Putamen (tissue), 1 donor: Measurements from ENCODE around the gene IL12B.
"Not testable (repeated sequence)": the region's sequence is repeated elsewhere in the genome, so short reads cannot be mapped to it uniquely, and the experiment has no call there.

Source experiments
- DNase-seq: peaks from one replicate; pipeline ENCODE4 v3.0.0-alpha.2; 2016; ENCODE audit warnings: low spot score

Gene IL12B

GRCh38 chr5:159332800-159333544 lies 2.7 kb upstream of the IL12B start:
- peak; percentile 18 for DNase-seq

- DNase-seq = no peak
Measured at GRCh38 chr5:159331093-159331973, 1.0 kb upstream of the IL12B start.

- no peak for DNase-seq
Measured at GRCh38 chr5:159324986-159325385, 5.3 kb downstream of the IL12B start.

GRCh38 chr5:159324102-159324755 lies 6.1 kb downstream of the IL12B start:
- no peak for DNase-seq

- DNase-seq = no peak
Measured at GRCh38 chr5:159322180-159322579, 8.1 kb downstream of the IL12B start.

- DNase-seq = no peak
Measured at GRCh38 chr5:159319832-159320231, 10.5 kb downstream of the IL12B start.

GRCh38 chr5:159319363-159319762 lies 10.9 kb downstream of the IL12B start:
- no peak for DNase-seq

GRCh38 chr5:159318448-159318847 lies 11.8 kb downstream of the IL12B start:
- no peak for DNase-seq

- DNase-seq = no peak
Measured at GRCh38 chr5:159317849-159318248, 12.4 kb downstream of the IL12B start.

GRCh38 chr5:159316519-159317383 lies 13.5 kb downstream of the IL12B start:
- no peak for DNase-seq

GRCh38 chr5:159313197-159313596 lies 17.1 kb downstream of the IL12B start:
- DNase-seq = no peak

- no peak for DNase-seq
Measured at GRCh38 chr5:159311063-159311462, 19.2 kb downstream of the IL12B start.

GRCh38 chr5:159310511-159310910 lies 19.8 kb downstream of the IL12B start:
- DNase-seq = peak; percentile 40

GRCh38 chr5:159309689-159310433 lies 20.4 kb downstream of the IL12B start:
- no peak for DNase-seq

GRCh38 chr5:159304961-159305595 lies 25.2 kb downstream of the IL12B start:
- no peak for DNase-seq

- DNase-seq = no peak
Measured at GRCh38 chr5:159303286-159303685, 27.0 kb downstream of the IL12B start.

GRCh38 chr5:159301929-159302860 lies 28.1 kb downstream of the IL12B start:
- DNase-seq = not testable (repeated sequence)

GRCh38 chr5:159301466-159301865 lies 28.8 kb downstream of the IL12B start:
- DNase-seq = no peak

GRCh38 chr5:159297300-159297699 lies 33.0 kb downstream of the IL12B start:
- DNase-seq = not testable (repeated sequence)
